Fibroblast of skin of right quadriceps (primary cell): ENCODE data around the gene HRH1.
"Not testable (repeated sequence)": the region's sequence is repeated elsewhere in the genome, so short reads cannot be mapped to it uniquely, and the experiment has no call there.

Experiments used
- DNase-seq: peaks from one replicate; pipeline ENCODE4 v3.0.0-alpha.2; 2013

The HRH1 gene

DNA sequence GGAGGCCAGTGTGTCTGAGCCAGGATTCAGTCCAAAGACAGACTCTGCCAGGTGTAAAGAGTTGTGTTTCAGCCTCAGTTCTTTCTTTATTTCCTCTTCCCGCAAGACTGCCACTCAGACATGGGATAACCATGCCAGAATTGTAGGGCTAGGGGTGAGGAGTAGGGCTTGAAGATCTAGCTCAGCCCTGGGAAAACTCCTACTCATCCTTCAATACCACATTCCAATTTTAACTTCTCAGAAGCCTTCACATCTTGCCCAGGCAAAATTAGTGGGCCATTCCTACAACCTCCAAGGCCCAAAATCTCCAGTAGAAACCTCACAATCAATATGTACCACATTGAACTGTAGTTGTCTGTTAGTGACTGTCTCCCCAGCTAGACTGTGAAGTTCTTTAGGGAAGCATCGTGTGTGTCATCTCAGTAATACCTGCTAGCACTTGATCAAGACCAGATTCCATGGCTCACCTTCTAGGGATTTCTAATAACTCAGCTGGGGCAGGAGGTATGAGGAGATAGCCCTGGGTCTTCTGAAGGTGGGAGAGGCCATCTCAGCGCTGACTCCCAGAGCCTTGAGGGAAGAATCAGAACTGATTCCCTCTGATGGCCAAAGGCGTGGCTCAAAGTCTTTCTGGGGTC is 19.7 kb downstream of the HRH1 start:
- no peak for DNase-seq

DNA sequence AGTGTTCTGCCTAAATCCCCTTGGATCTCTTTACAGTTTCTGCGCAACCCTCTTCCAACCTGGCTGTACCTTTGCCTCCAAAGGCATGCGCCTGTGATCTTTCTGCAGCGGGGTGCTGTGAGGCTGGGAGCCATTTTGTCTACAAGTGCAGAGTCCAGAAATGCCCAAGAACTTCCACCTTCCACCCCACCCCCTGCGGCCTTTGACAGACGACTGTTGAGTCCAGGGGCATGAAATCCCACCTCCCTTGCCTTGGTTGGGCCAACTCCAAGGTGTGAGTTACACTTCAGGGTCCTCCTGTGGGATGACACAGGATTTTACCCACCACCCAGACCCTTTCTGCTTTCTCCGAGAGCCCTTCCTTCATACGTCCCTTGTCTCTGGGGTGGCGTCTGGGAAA is 24.1 kb downstream of the HRH1 start:
- no peak for DNase-seq

DNA sequence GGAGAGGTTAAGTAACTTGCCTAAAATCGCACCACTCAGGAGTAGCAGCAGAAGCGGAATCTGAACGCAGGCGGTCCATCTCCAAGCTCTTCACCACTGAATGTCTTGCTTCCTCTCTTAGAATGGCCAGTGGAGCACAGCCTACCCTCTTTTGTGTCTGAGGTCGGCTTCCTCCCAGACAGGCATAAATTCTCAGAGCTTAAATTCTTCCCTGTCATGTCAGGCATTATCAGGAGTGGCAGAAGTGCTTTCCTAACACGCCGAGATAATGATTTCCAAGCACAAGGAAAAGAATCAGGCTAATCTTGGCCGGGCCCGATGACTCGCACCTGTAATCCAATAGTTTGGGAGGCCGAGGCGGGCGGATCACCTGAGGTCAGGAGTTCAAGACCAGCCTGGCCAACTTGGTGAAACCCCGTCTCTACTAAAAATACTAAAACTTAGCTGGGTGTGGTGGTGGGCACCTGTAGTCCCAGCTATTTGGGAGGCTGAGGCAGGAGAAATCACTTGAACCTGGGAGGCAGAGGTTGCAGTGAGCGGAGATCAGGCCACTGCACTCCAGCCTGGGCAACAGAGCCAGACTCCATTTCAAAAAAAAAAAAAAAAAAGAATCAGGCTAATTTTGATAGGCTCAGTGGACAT is 30.2 kb downstream of the HRH1 start:
- not testable (repeated sequence) for DNase-seq

DNA sequence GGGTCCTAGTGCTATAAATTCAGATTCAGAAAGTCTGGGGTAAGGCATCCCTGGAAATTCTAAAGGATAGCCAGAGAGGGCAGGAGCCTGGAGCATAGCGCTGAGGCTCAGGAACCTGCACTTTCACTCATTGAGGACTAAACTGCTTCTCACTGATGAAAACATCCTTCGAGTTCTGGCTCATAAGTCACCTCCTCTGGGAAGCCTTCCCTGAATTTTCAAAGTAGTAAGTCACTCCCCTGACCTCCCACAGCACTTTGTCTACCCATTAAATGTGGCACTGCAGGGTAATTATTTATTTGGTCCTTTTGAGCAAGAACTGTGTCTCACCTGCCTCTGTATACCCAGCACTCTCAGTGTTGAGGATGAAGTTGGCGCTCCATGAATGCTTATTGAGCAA is 30.9 kb downstream of the HRH1 start:
- no peak for DNase-seq

DNA sequence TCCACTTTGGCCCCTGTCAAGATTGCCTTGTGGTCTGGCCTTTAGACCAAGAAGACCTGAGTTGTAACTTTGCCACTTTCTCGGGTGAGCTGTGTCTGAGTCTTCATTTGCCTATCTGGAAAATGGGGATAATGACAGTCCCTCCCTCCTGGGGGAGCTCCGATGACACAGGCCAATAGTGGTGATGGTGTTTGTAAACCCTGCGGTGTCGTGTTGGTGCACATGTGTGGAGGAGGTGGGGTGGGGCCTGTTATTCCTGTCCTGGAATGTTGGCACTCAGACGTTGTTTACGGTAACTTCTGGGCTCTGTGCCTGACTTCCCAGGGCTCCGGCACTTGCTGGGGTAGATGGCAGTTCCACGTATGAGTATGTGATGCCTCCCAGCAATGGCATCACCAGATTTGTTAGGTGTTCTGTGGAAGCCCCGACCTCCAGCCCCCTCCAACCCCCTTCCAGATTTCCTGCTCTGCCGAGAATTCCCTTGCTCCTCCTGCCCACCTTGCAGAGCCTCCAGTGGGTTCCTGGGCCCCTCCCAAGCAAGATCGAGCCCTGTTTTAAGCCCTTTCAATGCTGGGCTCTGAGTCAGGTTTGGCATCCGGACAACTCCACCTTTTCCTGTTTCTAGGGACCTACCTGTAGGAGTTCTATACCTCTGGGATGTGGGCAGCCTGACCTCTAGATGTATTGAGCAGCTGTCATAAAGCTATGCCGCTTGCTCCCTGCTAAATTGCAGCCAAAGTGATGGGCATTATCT is 31.4 kb downstream of the HRH1 start:
- peak; percentile 96 for DNase-seq

DNA sequence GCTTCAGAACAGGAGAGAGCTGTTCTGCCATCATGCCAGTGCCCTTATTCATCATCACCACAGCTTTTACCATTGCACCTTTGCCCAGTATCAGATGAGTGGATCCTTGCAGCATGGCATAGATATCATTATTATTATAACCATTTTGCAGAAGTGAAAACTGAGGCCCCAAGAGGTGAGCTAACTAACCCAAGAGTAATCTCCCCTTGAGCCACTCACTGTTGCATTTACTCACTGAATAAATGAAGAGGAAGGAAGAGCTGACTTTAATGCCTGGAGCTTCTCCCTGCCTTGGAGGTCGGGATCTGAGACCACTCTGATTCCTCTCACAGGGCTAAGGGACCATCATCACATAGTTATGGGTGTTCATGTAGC is 32.0 kb downstream of the HRH1 start:
- DNase-seq = no peak

DNA sequence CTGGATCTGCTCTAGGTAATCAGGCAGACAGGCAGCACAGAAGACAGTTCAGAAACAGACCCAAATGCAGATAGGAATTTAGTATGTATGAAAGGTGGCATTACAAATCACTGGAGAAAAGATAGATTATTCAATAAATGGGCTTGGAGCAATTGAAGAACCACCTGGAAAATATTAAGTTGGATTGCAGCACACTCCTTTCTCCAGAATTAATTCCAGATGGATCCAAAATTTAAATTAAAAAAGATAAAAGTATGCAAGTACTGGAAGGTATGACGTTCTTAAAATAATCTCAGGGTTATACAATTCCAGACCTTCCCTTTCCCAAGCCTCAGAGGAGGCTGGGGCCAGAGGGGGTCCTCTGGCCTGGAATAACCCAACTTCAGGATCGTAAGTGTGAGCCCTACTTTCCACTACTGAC is 32.5 kb downstream of the HRH1 start:
- peak; percentile 85 for DNase-seq

DNA sequence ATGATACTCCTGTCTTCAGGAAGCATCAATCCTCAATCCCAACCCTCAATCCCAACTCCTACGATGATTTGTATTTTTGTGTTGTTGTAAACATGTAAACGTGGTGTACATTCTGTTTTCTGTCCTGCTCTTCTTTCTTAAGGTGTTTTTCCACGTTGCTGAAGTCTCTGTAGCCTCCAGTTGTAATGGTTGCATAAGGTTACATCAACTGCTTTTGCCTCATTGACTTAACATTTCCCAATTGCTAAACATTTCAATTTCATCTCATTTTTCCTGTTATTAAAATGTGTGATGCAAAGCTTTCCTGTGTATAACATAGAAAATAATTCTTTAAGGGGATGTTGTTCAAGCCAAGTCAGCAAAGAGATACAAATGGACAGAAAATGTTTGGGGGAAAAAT is 33.4 kb downstream of the HRH1 start:
- no peak for DNase-seq

DNA sequence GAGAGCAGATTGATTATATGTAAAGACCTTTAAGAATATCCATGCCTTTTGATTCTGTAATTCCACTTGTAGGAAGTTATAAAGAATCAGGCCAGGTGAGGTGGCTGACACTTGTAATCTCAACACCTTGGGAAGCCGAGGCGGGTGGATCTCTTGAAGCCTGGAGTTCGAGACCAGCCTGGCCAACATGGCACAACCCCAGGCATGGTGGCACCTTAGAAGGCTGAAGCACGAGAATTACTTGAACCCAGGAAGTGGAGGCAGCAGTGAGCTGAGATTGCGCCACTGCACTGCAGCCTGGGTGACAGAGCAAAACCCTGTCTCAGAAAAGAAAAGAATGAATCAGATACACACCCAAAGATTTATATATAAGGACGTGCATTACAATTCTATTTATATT is 33.9 kb downstream of the HRH1 start:
- DNase-seq = no peak

DNA sequence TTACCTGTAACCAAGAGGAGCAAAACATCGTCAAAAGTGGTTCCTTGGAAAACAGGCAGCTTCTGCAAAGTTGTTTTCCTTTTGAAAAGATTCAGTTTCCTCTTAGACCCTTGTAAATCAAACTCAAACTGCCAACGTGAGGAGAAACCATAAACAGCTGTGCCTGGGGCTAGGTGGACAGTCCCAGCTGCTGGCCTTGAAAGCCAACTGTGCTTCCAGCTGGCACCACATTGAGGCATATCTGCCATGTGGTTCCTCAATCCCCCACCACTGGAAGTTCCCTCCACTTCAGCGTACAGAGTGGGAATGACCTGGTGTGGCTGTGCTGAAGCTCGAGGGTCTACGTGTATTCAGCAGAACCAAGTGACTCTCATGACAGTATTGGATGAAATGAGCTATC is 40.9 kb downstream of the HRH1 start:
- no peak for DNase-seq

DNA sequence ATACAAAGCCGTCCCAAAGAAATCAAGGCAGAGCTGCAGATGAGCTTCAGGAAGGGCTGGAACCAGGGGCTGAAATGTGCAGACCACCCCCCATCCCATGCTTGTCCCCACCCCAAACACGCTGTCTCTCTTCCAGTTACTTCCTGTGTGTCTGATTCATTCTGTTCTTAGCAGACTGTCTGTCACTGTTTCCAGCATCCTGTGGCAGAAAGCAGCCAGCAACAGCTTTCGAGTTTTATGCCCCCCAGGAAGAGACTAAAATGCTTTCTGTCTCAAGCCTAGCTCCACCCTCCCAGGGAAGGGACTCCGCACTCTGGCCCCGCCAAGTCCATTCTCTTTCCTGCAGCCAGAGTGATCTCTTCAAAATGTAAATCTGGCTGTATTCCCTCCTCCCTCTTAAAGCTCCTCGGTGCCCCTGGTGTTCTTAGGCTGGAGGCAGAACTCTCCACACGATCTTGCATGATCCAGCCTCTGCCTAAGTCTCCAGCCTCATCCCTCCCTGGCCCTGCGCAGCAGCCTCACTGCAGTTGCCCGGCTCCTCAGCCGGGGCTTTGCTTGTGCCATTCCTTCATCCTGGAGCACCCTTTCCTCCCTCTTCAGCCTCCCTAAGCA is 41.5 kb downstream of the HRH1 start:
- peak; percentile 74 for DNase-seq

DNA sequence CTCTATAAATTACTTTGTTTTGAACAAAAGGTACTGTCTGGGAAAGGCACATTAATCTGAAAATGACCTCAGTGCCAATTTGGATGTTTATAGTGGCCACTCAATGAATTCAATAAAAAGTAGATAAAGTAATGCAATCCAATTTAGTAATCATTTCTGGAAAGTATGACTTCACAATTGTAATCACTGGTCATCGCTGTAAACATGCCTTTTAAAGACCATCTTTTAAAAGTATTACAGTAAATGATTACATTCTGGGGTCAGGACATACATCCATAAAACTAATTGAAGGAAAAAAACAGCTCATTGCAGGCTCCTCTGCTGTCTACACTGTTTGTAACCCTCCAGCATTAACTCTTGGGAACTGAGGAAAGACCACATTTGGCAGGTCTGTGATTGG is 43.2 kb downstream of the HRH1 start:
- DNase-seq = no peak

DNA sequence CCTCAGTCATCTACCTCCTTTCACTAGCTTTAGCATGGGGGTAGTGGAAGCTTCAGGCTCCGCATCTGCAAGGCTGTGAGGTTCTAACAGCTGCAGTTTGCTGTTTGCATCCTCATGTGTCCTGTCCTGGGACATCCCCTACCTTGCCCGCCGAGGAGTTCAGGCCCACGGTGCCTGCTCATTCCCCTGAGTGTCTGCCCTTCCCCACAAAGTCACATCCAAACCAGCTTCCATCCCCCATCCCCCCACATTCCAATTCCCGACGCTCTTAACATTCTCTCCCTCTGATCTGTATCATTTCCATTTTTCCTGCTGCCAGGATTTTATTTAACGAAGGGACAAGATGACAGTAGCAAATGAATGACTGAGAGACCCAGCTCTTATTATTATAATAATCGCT is 43.8 kb downstream of the HRH1 start:
- DNase-seq = no peak

DNA sequence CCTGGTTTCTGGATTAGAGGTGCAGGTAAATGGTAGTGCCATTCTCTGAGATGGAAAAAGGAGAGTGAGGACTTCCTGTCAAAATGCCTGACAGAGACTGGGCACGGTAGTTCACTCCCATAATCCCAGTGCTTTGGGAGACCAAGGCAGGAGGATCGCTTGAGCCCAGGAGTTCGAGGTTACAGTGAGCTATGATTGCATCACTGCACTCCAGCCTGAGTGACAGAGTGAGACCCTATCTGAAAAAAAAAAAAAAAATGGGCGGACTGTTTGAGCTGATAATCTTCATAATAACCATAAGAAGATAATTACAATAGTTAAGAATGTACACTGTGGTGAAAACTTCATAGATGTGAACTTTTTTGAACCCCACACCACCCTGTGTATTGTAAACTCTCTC is 44.2 kb downstream of the HRH1 start:
- DNase-seq = no peak

DNA sequence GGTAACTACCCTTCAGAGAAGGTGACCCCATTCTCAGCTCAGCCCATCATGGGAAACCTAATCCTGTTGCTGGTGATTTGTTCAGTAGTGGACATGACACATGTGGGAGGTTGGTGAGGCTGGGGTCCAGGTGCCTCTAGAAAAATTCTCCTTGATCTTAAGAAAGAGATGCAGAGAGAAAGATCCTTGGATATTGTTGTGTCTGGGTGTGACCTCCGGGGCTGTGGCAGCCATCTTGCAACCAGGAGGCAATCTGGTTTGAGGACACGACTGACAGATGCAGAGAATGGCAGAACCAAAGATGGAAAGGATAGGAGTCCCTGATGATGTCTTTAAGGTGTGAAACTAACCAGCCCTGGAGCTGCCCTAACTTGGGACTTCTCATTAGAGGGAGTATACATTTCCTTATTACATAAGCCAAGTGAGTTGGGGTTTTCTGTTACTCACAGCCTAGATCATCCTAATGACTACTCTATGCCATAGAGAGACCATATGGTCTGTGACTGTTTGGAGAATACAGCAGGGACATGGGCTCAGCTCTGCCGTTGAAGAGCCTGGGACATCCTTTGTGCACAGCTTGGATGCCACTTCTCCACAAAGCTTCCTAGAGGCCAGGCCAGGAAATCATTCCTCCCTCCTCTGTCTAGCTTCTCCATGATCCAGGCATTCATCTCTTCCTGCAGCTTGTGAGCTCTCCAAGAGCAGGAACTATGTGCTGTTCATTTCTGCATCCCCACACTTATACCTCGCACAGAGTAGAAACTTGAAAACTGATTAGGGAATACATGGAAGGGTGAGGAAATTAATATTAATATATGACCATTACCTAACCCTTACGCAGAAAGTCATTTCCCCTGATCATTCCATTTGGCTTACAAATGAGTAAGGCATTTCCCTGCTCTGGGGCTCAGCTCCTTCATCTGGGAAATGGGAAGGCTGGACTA is 45.9 kb downstream of the HRH1 start:
- DNase-seq = peak; percentile 52

DNA sequence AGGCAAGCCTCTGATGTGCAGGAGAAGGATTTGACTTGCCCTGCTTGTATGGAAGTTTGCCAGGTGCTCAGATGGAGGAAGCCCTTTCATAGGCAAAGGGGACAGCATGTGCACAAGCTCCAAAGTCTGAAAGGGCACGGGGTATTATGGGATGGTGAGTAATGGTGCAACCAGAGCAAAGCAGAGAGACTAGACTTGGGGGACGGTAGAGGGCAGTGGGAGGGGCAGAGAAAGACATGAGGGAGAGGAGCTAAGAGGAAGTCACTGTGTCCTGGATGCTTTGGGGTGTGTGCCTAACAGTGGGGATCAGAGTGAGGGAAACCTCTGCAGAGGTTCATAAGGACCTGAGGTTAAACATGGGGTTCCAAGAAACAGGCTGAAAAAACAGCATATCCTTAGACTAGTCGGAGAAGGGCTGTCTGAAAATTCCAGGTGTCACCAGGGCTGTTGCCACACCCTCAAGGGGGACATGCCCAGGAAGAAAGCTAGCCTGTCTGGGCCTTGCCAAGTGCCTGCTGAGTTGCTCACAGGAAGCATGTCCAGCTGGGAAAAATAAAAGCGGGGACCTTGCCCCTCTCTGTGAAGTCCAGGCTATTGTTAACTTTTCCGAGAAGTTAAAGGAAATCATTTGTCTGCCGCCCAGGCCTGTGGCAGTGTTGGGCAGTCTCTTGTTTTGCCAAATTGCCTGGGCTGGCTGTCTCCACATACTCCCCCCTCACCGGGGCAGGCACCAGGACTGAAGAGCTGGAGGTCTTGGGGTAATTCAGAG is 47.1 kb downstream of the HRH1 start:
- DNase-seq = no peak

DNA sequence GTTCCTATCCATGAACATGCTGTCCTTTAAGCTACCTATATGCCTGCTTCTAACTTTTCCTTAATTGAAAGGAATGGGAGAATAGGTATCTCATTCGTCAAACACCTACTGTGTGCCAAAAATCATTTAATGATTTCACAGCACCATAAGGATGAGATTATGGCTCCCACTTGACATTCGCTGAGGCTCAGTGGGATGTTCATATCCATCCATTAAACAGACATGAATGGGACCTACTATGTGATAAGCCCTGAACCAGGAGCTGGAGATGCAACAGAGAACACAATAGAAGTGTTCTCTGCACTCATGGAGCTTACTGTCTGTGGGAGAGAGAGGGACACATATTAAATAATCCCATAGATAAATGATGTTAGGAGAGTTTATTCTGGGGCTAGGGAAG is 49.7 kb downstream of the HRH1 start:
- no peak for DNase-seq

DNA sequence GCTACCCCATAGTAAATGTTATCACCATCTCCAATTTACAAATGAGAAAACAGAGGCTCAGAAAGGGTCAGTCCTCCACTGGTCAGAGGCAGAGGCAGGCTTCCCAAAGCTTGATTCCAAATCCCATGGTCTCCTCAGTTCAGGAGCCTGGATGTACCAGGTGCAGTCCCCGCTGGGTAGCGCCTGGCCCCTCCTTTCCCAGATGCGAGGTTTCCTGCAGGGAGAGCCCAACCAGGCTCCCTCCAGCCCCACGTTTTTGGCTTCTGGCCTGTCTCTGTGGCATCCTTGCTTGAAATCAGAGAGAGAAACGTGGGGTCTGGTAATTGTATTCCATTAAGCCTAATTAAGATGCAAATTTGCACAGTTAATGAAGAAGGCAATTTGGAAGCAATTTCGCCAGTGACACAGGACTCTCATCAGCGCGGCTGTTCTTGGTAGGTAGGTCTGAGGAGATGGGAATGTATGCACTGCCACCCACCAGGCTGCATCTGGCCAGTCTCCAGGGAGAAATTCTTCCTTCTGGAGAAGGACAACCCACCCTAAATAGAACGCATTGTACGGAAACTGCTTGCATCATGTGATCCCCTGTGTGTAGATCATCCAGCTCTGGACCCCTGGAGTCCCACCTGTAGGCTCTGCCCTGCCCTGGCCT is 50.5 kb downstream of the HRH1 start:
- peak; percentile 62 for DNase-seq

DNA sequence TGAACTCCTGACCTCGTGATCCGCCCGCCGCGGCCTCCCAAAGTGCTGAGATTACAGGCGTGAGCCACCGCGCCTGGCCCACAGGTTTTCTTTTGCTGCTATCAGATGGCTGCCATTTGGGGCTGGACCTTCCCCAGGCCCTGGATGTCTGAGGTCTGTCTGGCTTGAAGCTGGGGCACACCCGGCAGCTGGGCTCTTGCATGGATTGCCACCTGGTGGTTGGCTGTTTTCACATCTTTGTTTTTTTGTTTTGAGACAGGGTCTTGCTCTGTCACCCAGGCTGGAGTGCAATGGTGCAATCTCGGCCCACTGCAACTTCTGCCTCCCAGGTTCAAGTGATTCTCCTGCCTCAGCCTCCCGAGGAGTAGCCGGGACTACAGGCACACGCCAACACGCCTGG is 51.6 kb downstream of the HRH1 start:
- not testable (repeated sequence) for DNase-seq

DNA sequence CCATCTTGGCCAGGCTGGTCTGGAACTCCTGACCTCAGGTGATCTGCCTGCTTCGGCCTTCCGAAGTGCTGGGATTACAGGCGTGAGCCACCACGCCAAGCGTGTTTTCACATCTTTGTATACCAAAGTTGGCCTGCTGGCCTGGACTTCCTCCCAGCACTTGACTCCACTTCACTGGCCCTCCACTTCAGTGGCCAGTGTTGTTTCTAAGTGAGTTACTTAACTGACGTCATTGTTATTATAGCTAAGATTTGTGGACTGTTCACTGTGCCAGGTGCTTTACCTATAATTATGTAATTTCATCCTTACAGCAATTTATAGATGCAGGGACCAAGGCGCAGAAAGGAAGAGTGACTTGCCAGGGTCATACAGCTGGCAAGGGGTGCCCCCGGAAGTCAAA is 52.0 kb downstream of the HRH1 start:
- DNase-seq = no peak

DNA sequence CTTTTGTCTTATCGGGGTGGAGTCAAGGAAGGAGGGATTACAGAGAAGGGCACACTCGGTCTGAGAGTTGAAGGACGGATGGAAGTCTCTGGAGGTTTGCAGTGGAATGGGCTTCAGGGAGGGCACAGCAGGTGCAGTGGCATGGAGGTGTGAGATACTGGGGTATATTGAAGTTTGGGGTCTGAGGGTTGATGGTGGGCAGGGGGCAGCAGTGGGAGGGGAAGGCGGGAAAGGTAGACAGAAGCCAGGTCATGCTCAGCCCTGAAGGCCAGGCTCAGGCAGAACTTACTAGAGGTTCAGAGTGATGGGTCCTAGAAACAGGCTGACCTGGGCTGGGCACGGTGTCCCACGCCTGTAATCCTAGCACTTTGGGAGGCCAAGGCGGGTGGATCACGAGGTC is 52.7 kb downstream of the HRH1 start:
- no peak for DNase-seq
